SK-N-MC (cell line): ENCODE results near the gene STRN4.

Source experiments
- DNase-seq: peaks from one replicate; pipeline ENCODE4 v3.0.0-alpha.2; 2011; ENCODE audit warnings: low read depth, low spot score
- H3K27ac ChIP-seq: fragments of 200-600 bp; sonication (generic); 2 replicates; pipeline ENCODE4 v1.5.1; 2016; ENCODE audit warnings: mixed run types
- H3K36me3 ChIP-seq: fragments of 200-600 bp; sonication (generic); 2 replicates; pipeline ENCODE4 v1.6.1; 2017; ENCODE audit warnings: antibody characterized with exemption, low read length, mixed read lengths; ENCODE audit not compliant: insufficient read depth
- H3K4me3 ChIP-seq: fragments of 200-600 bp; sonication (generic); 2 replicates; pipeline ENCODE4 v1.5.1; 2016
- H3K9ac ChIP-seq: fragments of 200-600 bp; sonication (generic); 2 replicates; pipeline ENCODE4 v1.8.0; 2017; ENCODE audit warnings: mixed run types, mixed read lengths; ENCODE audit not compliant: insufficient read length
- H3K9me3 ChIP-seq: fragments of 200-600 bp; sonication (generic); 2 replicates; pipeline ENCODE4 v1.6.1; 2017; ENCODE audit warnings: low read depth, mild to moderate bottlenecking, antibody characterized with exemption, low read length, moderate library complexity, mixed read lengths
- EZH2 ChIP-seq: fragments of 200-600 bp; sonication (generic); IDR thresholded peaks from one replicate; pipeline ENCODE4 v1.6.1; 2017; ENCODE audit warnings: antibody characterized with exemption
- FOXP2 ChIP-seq: optimal IDR thresholded peaks from 2 replicates; pipeline ENCODE3; 2011; ENCODE audit warnings: mild to moderate bottlenecking, moderate library complexity; ENCODE audit not compliant: insufficient read depth; ENCODE audit errors: extremely low read length, control extremely low read depth
- POLR2AphosphoS5 ChIP-seq: IDR thresholded peaks from 2 replicates; pipeline ENCODE4 v1.6.1; 2012; ENCODE audit warnings: mild to moderate bottlenecking, low read depth, low read length, borderline replicate concordance

Gene STRN4

DNA sequence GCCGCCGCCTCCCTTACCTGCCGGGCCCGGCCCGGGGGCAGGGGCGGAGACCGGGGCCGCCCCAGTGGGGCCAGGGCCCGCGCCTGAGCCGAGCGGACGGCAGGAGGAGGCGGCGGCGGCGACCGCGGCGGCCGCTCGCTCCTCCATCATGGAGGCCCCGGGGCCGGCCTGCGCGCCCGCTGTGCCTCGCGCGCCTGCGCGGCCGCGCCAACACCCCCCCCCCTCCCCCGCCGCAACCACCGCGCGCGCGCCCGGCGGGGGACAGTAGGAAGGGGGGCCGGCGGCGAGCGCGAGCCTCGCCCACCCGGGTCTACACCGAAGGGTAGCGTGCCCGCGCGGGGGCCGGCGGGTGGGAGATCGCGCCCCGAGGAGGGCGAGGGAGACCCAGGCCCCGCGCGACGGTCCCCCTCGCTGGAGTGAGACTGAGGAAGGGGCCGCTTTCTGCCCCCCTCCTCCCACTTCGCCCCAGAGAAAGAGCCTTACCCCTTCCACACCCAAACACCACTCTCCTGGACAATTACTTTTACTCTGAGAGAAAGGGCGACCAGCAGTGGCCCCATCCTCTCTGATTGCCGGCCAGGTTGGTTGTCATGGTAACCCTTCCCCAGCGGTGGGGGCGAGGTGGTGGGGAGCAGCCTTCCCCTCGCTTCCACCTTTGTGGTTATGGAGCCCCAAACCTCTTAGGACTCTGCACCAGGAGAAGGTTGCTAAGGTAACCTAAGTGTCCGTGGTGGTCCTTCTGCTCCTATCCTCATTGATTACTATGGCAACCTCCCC, at the start of gene STRN4:
Gene STRN4, minus strand, starts transcription at position 170 of the 777 bp plus-strand sequence. Its CDS starts 20 bp downstream, at position 150.
- TF ChIP-seq POLR2AphosphoS5, result no peak
- TF ChIP-seq FOXP2, result no peak
- no peak for TF ChIP-seq EZH2
- no peak for DNase-seq
- peak within 1 kb of the TSS; percentile 90 for H3K4me3 ChIP-seq
- H3K9ac ChIP-seq, result peak within 1 kb of the TSS; percentile 93
- no peaks in the 10 kb centered on the region for H3K9me3 ChIP-seq
- peak within 1 kb of the TSS; percentile 83 for H3K27ac ChIP-seq
- peaks cover 9% of the 10 kb centered on the region for H3K36me3 ChIP-seq

GRCh38 chr19:46791944-46792343, 45.7 kb upstream of the STRN4 start:
- no peak overlapping the region for H3K4me3 ChIP-seq

GRCh38 chr19:46789371-46789770, 43.1 kb upstream of the STRN4 start:
- Histone ChIP-seq H3K36me3 (peaks cover 17% of the 10 kb centered on the region), H3K27ac (no peak overlapping the region), H3K9me3 (no peaks in the 10 kb centered on the region), H3K9ac (no peak overlapping the region), H3K4me3 (no peak overlapping the region)
- no peak for TF ChIP-seq POLR2AphosphoS5
- TF ChIP-seq EZH2, result no peak
- TF ChIP-seq FOXP2, result no peak
- DNase-seq, result no peak

More at GRCh38 chr19:46791944-46792343, 45.7 kb upstream of the STRN4 start:
- TF ChIP-seq FOXP2 (no peak), EZH2 (no peak), POLR2AphosphoS5 (no peak)
- no peak for DNase-seq
- Histone ChIP-seq H3K9ac (no peak overlapping the region), H3K9me3 (no peaks in the 10 kb centered on the region), H3K27ac (no peak overlapping the region), H3K36me3 (no peaks in the 10 kb centered on the region; the same call in 1 of the 2 replicates)

DNA sequence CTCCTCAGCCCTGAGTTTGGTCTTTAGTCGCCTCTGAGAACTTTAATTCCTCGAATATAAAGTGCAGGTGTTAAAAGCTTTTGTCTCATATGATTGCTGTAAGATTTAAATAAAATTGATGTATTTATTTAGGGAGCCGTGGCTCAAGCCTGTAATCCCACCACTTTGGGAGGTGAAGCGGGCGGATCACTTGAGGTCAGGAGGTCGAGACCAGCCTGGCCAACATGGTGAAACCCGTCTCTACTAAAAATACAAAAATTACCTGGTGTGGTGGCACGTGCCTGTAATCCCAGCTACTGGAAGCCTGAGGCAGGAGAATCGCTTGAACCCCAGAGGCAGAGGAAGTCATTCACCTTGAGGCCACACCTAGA, 42.7 kb upstream of the STRN4 start:
- H3K9me3 ChIP-seq, result no peaks in the 10 kb centered on the region
- peak overlapping the region; percentile 33; the same call in 1 of the 2 replicates for H3K4me3 ChIP-seq
- H3K27ac ChIP-seq, result no peak overlapping the region
- TF ChIP-seq POLR2AphosphoS5, result no peak
- TF ChIP-seq EZH2, result no peak
- TF ChIP-seq FOXP2, result no peak
- peaks cover 21% of the 10 kb centered on the region for H3K36me3 ChIP-seq
- DNase-seq, result no peak
- no peak overlapping the region for H3K9ac ChIP-seq

GRCh38 chr19:46788262-46788967, 42.2 kb upstream of the STRN4 start, which contains the start of gene SLC1A5:
TSS of gene SLC1A5 (minus strand) at chr19:46788594. CDS start at chr19:46787965, 629 bp downstream.
- peak within 1 kb of the TSS; percentile 97 for H3K4me3 ChIP-seq
- TF ChIP-seq EZH2 (no peak), FOXP2 (no peak), POLR2AphosphoS5 (peak; percentile 100)
- H3K36me3 ChIP-seq, result peaks cover 27% of the 10 kb centered on the region
- peak within 1 kb of the TSS; percentile 95 for H3K27ac ChIP-seq
- DNase-seq, result peak; percentile 90
- H3K9ac ChIP-seq, result peak within 1 kb of the TSS; percentile 99
- H3K9me3 ChIP-seq, result no peaks in the 10 kb centered on the region

DNA sequence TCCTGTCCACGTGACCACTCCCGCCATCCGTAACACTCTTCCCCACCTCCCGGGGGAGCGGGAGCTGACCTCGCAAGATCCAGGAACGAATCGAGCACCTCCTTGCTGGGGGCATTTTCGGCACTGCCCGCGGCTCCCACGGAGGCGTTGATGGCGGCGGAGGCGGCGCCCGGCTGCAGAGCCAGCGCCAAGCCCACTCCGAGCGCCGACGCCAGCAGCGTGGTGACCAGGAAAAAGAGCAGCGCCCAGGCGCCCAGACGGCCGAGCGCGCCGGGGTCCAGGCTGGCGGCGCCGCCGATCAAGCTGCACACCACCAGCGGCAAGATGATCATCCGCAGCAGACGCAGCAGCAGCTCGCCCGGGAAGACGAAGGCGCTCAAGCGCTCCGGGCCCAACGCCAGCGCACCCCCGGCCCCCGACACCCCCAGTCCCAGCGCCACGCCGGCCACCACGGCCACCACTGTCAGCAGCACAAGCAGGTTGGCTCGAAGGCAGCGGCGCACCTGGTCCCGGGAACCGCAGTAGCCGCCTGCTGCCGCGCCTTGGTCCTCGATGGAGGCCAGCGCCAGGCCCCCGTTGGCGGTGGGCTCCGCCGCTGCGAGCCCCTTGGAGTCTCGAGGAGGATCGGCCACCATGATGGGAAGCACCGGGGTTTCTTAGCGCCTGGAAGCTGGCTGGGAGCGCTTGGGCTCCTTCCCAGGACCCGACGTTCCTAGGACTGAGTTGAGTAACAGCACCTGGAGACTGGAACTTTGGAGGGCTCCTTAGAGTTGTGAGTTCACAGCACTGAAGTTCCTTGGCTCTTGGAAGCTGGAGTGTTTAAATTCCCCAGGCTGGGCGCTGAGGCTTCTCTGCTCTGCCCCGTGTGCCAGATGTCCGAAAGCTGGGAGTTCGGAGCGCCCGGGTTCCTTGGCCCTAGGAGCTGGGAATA, 41.3 kb upstream of the STRN4 start:
- no peak for DNase-seq
- Histone ChIP-seq H3K4me3 (peak overlapping the region; percentile 97), H3K36me3 (peaks cover 35% of the 10 kb centered on the region), H3K9me3 (no peaks in the 10 kb centered on the region), H3K9ac (peak overlapping the region; percentile 99), H3K27ac (peak overlapping the region; percentile 95)
- TF ChIP-seq FOXP2 (peak; percentile 29), POLR2AphosphoS5 (peak; percentile 41; the same call in 1 of the 2 replicates), EZH2 (no peak)

DNA sequence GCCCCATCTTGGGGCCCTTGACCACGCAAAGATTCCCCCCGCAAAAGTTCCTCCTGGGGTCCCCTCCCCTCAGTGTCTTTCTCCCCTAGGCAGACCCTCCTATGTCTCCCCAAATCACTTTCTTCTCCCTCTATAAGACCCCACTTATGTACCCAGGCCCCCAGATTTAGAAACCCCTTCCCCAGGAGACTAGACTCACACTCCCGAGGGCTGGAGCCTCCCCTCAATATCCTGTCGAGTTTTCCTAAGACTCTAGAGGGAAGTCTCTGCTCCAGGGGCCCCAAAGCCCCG, 40.7 kb upstream of the STRN4 start:
- no peak for DNase-seq
- peak overlapping the region; percentile 95 for H3K27ac ChIP-seq
- TF ChIP-seq POLR2AphosphoS5 (no peak), EZH2 (no peak), FOXP2 (no peak)
- H3K9ac ChIP-seq, result peak overlapping the region; percentile 99
- H3K36me3 ChIP-seq, result peaks cover 41% of the 10 kb centered on the region
- H3K4me3 ChIP-seq, result peak overlapping the region; percentile 97
- no peaks in the 10 kb centered on the region for H3K9me3 ChIP-seq
